GM13977 (cell line): ENCODE measurements around the gene KCNK10.

ENCODE experiments used
- DNase-seq: peaks from one replicate; pipeline ENCODE4 v3.0.0; 2012; ENCODE audit warnings: low spot score
- in situ Hi-C: fragments of 300-500 bp; cut with MboI; formaldehyde crosslinking; loops from one replicate; pipeline ENCODE4 v1.12.0; 2022; ENCODE audit warnings: low sequenced_read_pairs, low pct_unique_long_range_greater_than_20kb, mixed read lengths, inconsistent platforms; ENCODE audit not compliant: unreplicated experiment
- TF ChIP-seq, protein P1 (sequence below): IDR thresholded peaks from 2 replicates; pipeline ENCODE4 v1.5.1; 2012; ENCODE audit warnings: mild to moderate bottlenecking, control low read depth; ENCODE audit not compliant: insufficient read depth; ENCODE audit errors: extremely low read depth, missing control alignments

Gene KCNK10

DNA sequence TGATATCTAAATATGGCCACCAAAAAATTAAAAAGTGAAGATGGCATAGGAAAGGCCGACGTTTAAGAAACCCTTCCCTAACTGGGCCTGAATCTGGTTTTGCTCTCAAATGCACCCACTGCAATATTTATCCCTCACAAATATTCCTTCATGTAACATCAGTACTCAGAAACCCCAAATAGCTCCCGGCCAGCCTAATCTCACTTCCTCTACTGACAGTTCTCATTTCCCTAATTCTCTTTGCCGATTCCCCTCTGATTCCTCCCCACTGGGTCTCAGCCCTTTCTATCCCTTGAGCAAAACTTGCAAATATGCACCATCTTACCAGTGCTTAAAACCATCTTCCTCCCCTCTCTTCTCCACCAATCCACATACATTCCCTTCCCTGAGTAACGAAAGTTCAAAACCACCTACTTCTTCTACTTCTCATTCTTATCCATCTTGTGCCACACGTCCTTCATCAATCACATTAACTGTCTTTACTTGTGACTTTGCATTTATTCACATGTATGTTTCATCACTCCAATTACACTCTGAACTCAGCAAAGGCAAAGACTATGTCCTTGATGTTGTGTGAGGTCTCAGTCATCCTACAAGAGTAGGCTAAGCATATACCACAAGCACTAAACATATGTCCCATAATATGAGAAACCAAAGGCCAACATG, 23.1 kb downstream of the KCNK10 start:
- TF ChIP-seq, protein P1, sequence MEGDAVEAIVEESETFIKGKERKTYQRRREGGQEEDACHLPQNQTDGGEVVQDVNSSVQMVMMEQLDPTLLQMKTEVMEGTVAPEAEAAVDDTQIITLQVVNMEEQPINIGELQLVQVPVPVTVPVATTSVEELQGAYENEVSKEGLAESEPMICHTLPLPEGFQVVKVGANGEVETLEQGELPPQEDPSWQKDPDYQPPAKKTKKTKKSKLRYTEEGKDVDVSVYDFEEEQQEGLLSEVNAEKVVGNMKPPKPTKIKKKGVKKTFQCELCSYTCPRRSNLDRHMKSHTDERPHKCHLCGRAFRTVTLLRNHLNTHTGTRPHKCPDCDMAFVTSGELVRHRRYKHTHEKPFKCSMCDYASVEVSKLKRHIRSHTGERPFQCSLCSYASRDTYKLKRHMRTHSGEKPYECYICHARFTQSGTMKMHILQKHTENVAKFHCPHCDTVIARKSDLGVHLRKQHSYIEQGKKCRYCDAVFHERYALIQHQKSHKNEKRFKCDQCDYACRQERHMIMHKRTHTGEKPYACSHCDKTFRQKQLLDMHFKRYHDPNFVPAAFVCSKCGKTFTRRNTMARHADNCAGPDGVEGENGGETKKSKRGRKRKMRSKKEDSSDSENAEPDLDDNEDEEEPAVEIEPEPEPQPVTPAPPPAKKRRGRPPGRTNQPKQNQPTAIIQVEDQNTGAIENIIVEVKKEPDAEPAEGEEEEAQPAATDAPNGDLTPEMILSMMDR, result no peak
- in situ Hi-C loops, result no loop called here
- no peak for DNase-seq

DNA sequence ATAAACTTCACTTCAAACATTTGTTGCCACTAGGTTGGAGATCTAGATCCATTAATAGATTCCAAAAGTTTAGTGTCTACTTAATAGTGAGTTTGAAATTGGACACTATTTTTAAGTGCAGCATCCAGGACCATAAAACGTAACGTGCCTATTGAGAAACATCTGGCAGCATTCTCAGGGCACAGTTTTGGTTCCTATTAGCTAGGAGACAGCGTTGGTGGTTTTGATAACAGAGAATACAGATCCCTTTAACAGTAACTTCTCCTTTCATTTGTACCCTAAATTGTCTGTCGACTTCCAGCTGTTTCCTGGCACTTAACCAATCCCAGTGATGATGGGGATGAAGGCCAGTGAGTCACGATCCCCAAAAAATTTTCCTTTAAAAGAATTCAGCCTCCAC, 25.8 kb downstream of the KCNK10 start:
- in situ Hi-C loops, result no loop called here
- no peak for DNase-seq
- TF ChIP-seq, protein P1, result no peak

DNA sequence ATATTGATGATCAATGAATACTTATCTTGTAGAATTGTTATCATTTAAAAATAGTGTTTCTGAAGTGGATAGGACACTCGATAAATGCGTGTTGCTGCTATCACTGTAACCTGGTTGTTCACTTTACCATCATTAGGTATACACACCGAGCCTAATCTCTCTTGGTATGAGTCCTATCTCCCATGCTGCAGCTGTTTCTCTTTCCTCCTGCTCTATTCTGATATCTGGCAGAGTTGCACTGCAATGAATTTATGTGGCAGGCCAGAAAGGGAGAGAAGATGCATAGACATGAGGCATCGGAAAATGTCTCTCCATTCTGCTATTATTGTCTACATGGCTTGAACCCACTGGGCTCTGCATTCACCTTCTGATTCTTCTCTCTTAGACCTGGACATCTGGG, 26.7 kb downstream of the KCNK10 start:
- no peak for DNase-seq
- TF ChIP-seq, protein P1, result no peak
- in situ Hi-C loops, result no loop called here

DNA sequence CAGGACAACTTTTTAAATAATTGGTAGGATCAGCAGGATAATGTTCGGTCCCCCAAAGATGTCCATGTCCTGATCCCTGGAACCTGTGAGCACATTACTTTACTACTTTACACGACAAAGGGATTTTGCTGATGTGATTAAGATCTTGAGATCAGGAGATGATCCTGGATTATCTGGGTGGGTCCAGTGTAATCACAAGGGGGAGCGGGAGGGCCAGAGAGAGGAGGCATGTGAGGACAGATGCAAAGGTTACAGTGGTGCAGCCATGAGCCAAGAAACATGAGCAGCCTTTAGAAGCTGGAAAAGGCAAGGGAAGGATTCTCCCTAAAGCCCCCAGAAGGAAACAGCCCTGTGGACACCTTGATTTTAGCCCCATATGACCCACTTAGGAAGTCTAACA, 33.1 kb downstream of the KCNK10 start:
- no peak for DNase-seq
- TF ChIP-seq, protein P1, result no peak
- in situ Hi-C loops, result no loop called here

DNA sequence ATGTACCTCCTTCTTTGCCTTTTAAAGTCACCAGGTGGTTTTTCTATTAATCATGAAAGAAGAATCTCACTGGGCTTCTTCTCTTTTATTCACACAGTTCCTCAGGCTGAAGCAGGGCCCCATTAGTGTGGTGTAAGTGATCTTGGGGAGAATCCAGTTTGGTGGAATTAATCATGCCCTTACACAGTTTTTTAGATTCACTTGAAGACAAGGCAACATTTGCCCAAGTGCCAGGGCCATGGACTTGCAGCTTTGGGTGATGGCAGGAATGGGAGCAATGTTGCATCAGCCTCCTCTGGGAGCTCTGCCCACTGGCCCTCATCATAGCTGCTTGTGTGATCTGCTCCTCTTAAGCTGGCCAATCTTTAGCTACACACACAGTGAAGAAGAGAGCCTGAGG, 33.8 kb downstream of the KCNK10 start:
- DNase-seq, result no peak
- TF ChIP-seq, protein P1, result no peak
- in situ Hi-C loops, result no loop called here

DNA sequence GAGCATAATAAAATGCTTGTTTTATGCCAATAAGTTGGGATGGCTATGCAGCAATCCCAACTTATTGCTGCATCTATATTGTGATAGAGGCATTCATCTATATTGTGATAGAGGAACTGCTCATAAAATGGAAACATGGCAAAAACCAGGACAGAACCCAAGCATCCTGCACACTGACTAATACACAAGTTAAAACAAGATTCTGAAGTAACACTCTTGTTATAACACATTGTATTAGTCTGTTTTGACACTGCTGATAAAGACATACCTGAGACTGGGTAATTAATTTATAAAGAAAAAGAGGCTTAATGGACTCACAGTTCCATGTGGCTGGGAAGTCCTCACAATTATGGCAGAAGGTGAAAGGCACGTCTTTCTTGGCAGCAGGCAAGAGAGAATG, 36.8 kb downstream of the KCNK10 start:
- no peak for DNase-seq
- TF ChIP-seq, protein P1, result no peak
- in situ Hi-C loops, result no loop called here
